Suppressor macrophage treated with lipopolysaccharide for 1 hour (primary cell): ENCODE results near the gene B9D1.

Experiments used
- DNase-seq, 3 donors: peaks; one replicate each; pipeline ENCODE4 v3.0.0-alpha.2; 2020 to 2022

B9D1 gene

GRCh38 chr17:19336938-19337711, 25.4 kb downstream of the B9D1 start:
- DNase-seq: no peak

- no peak for DNase-seq
Observed at GRCh38 chr17:19335951-19336631, 26.4 kb downstream of the B9D1 start.

- no peak for DNase-seq
Observed at GRCh38 chr17:19334331-19334730, 28.2 kb downstream of the B9D1 start.

GRCh38 chr17:19333736-19334290, 28.7 kb downstream of the B9D1 start:
- DNase-seq: no peak

- no peak for DNase-seq
Observed at GRCh38 chr17:19333132-19333440, 29.4 kb downstream of the B9D1 start.

GRCh38 chr17:19332371-19333131, 30.0 kb downstream of the B9D1 start:
- DNase-seq: peak in 1 of 3 donors; percentile 17

- DNase-seq: no peak
Observed at GRCh38 chr17:19331543-19332245, 30.8 kb downstream of the B9D1 start.

GRCh38 chr17:19331134-19331533, 31.4 kb downstream of the B9D1 start:
- no peak for DNase-seq

- no peak for DNase-seq
Observed at GRCh38 chr17:19330271-19330670, 32.3 kb downstream of the B9D1 start.

GRCh38 chr17:19329839-19330238, 32.7 kb downstream of the B9D1 start:
- no peak for DNase-seq

- DNase-seq: no peak
Observed at GRCh38 chr17:19329136-19329535, 33.4 kb downstream of the B9D1 start.

GRCh38 chr17:19328441-19329061, 34.0 kb downstream of the B9D1 start:
- no peak for DNase-seq

- DNase-seq: no peak
Observed at GRCh38 chr17:19327031-19327783, 35.3 kb downstream of the B9D1 start.

- no peak for DNase-seq
Observed at GRCh38 chr17:19325542-19325941, 37.0 kb downstream of the B9D1 start.

- no peak for DNase-seq
Observed at GRCh38 chr17:19322861-19323260, 39.7 kb downstream of the B9D1 start.

GRCh38 chr17:19322129-19322505, 40.4 kb downstream of the B9D1 start:
- no peak for DNase-seq

GRCh38 chr17:19321481-19322128, 40.9 kb downstream of the B9D1 start:
- no peak for DNase-seq

GRCh38 chr17:19320876-19321275, 41.6 kb downstream of the B9D1 start:
- no peak for DNase-seq

GRCh38 chr17:19319771-19320505, 42.6 kb downstream of the B9D1 start:
- DNase-seq: no peak

GRCh38 chr17:19318611-19319010, 43.9 kb downstream of the B9D1 start:
- DNase-seq: no peak
